Mesenchymal stem cell (in vitro differentiated cells and primary cell): ENCODE data around the gene IL37.
A peak's percentile ranks its signal among the peaks of the same experiment; 100 is the strongest.

ENCODE experiments used
- DNase-seq: peaks from one replicate; pipeline ENCODE4 v3.0.0-alpha.2; 2013
- H2AFZ ChIP-seq: one replicate; pipeline ENCODE4 v1.6.1; 2013; ENCODE audit warnings: low read depth, mild to moderate bottlenecking, control low read depth, inconsistent platforms, low read length, moderate library complexity
- H2AK5ac ChIP-seq: 2 replicates; pipeline ENCODE4 v1.6.1; 2013; ENCODE audit warnings: low read length, moderate library complexity, mild to moderate bottlenecking, inconsistent platforms; ENCODE audit not compliant: severe bottlenecking
- H2BK120ac ChIP-seq: one replicate; pipeline ENCODE4 v1.6.1; 2013; ENCODE audit warnings: low read depth, mild to moderate bottlenecking, inconsistent platforms, low read length, moderate library complexity
- H2BK12ac ChIP-seq, 2 experiments: one replicate each; pipeline ENCODE4 v1.6.1; 2013; ENCODE audit warnings: inconsistent platforms in 2 of 2, low read length in 2 of 2, mild to moderate bottlenecking in 2 of 2, moderate library complexity in 2 of 2, control low read depth in 1 of 2
- H2BK15ac ChIP-seq: one replicate; pipeline ENCODE4 v1.6.1; 2013; ENCODE audit warnings: mild to moderate bottlenecking, low read depth, inconsistent platforms; ENCODE audit not compliant: poor library complexity, severe bottlenecking
- H2BK5ac ChIP-seq: 2 replicates; pipeline ENCODE4 v1.6.1; 2013; ENCODE audit warnings: low read depth, mild to moderate bottlenecking, low read length, control low read depth, inconsistent platforms; ENCODE audit not compliant: poor library complexity, severe bottlenecking
- H3K14ac ChIP-seq, 2 experiments: one replicate each; pipeline ENCODE4 v1.6.1; 2013; ENCODE audit warnings: inconsistent platforms in 2 of 2, low read length in 2 of 2, control low read depth in 1 of 2, mild to moderate bottlenecking in 1 of 2, moderate library complexity in 1 of 2
- H3K18ac ChIP-seq, 2 experiments: one replicate each; pipeline ENCODE4 v1.6.1; 2013; ENCODE audit warnings: inconsistent platforms in 2 of 2, low read length in 2 of 2, control low read depth in 1 of 2, low read depth in 1 of 2, mild to moderate bottlenecking in 1 of 2
- H3K23ac ChIP-seq, 2 experiments: one replicate each; pipeline ENCODE4 v1.6.1; 2013; ENCODE audit warnings: inconsistent platforms in 2 of 2, low read length in 2 of 2, mild to moderate bottlenecking in 2 of 2, moderate library complexity in 2 of 2, control low read depth in 1 of 2
- H3K27ac ChIP-seq: 2 replicates; pipeline ENCODE4 v1.5.1; 2013; ENCODE audit warnings: mild to moderate bottlenecking, moderate library complexity, low read length, control low read depth, inconsistent platforms; ENCODE audit not compliant: poor library complexity, severe bottlenecking
- H3K27me3 ChIP-seq, 2 experiments: 2 replicates each; pipeline versions ENCODE4 v1.6.1 to v1.7.0; 2013; ENCODE audit warnings: low read length in 2 of 2, mild to moderate bottlenecking in 2 of 2, moderate library complexity in 2 of 2, control low read depth in 1 of 2, inconsistent platforms in 1 of 2; ENCODE audit not compliant: control insufficient read depth in 1 of 2, insufficient read depth in 1 of 2
- H3K36me3 ChIP-seq, 2 experiments: 2 replicates each; pipeline versions ENCODE4 v1.6.1 to v1.7.0; 2013; ENCODE audit warnings: low read length in 2 of 2, control low read depth in 1 of 2, inconsistent platforms in 1 of 2, low read depth in 1 of 2, mild to moderate bottlenecking in 1 of 2; ENCODE audit not compliant: insufficient read depth in 2 of 2, control insufficient read depth in 1 of 2
- H3K4ac ChIP-seq, 2 experiments: one replicate each; pipeline ENCODE4 v1.6.1; 2013; ENCODE audit warnings: inconsistent platforms in 2 of 2, low read length in 2 of 2, mild to moderate bottlenecking in 2 of 2, moderate library complexity in 2 of 2, control low read depth in 1 of 2, low read depth in 1 of 2
- H3K4me1 ChIP-seq: 2 replicates; pipeline ENCODE4 v1.6.1; 2013; ENCODE audit warnings: low read depth, low read length, control low read depth; ENCODE audit not compliant: control insufficient read depth, insufficient read depth
- H3K4me2 ChIP-seq: 2 replicates; pipeline ENCODE4 v1.6.1; 2013; ENCODE audit warnings: low read length, mild to moderate bottlenecking, inconsistent platforms; ENCODE audit not compliant: poor library complexity, severe bottlenecking
- H3K4me3 ChIP-seq, 2 experiments: 2 replicates each; pipeline versions ENCODE4 v1.5.1 to v1.7.0; 2013; ENCODE audit warnings: low read length in 2 of 2, mild to moderate bottlenecking in 2 of 2, control low read depth in 1 of 2, low read depth in 1 of 2; ENCODE audit not compliant: insufficient read depth in 1 of 2
- H3K79me1 ChIP-seq: replicated peaks from 2 replicates; pipeline ENCODE4 v1.6.1; 2013; ENCODE audit warnings: mild to moderate bottlenecking, control low read depth, low read length, inconsistent platforms; ENCODE audit not compliant: poor library complexity, severe bottlenecking
- H3K9ac ChIP-seq: 2 replicates; pipeline ENCODE4 v1.7.0; 2013; ENCODE audit warnings: mild to moderate bottlenecking, low read length, moderate library complexity
- H3K9me3 ChIP-seq: 2 replicates; pipeline ENCODE4 v1.7.0; 2013; ENCODE audit warnings: mild to moderate bottlenecking, low read length; ENCODE audit not compliant: control insufficient read depth
- H4K8ac ChIP-seq: one replicate; pipeline ENCODE4 v1.6.1; 2013; ENCODE audit warnings: inconsistent platforms, mild to moderate bottlenecking, low read length, moderate library complexity
- H4K91ac ChIP-seq: one replicate; pipeline ENCODE4 v1.6.1; 2013; ENCODE audit warnings: mild to moderate bottlenecking, low read length, inconsistent platforms
- WGBS: methylation state at CpG from one replicate; pipeline ENCODE4 v1.1.7; 2013; ENCODE audit warnings: mixed read lengths; 5-methylcytosine and 5-hydroxymethylcytosine counted together

IL37 gene

GRCh38 chr2:112949456-112949855, 38.5 kb downstream of the IL37 start:
- H2BK15ac ChIP-seq = no peak overlapping the region
- no peak overlapping the region for H3K4ac ChIP-seq
- no peak overlapping the region for H2BK5ac ChIP-seq
- H3K36me3 ChIP-seq = no peaks in the 10 kb centered on the region
- H3K4me2 ChIP-seq = no peak overlapping the region
- H2AK5ac ChIP-seq = no peak overlapping the region
- no peaks in the 10 kb centered on the region for H3K79me1 ChIP-seq
- no peak overlapping the region for H3K23ac ChIP-seq
- H2AFZ ChIP-seq = no peak overlapping the region
- H3K9me3 ChIP-seq = peaks cover 24% of the 10 kb centered on the region
- no peak overlapping the region for H3K9ac ChIP-seq
- no peak overlapping the region for H3K14ac ChIP-seq
- peaks cover 30 to 62% of the 10 kb centered on the region in 2 experiments for H3K27me3 ChIP-seq
- no peak overlapping the region for H4K91ac ChIP-seq
- H3K27ac ChIP-seq = no peak overlapping the region
- H3K4me1 ChIP-seq = no peaks in the 10 kb centered on the region
- H4K8ac ChIP-seq = no peak overlapping the region
- DNase-seq = no peak
- 88% methylated on average over 8 of the region's 8 CpGs for WGBS
- no peak overlapping the region for H2BK12ac ChIP-seq
- H3K18ac ChIP-seq = no peak overlapping the region
- H2BK120ac ChIP-seq = no peak overlapping the region
- H3K4me3 ChIP-seq = no peak overlapping the region

- no peak overlapping the region for H2BK5ac ChIP-seq
- WGBS = 92% methylated on average over 7 of the region's 7 CpGs
These were observed 43.4 kb downstream of the IL37 start for GRCh38 chr2:112954364-112954763.

GRCh38 chr2:112957511-112957910, 46.5 kb downstream of the IL37 start:
- Histone ChIP-seq H3K4ac (no peak overlapping the region), H3K4me2 (no peak overlapping the region), H2AFZ (no peak overlapping the region), H2BK5ac (no peak overlapping the region), H2BK15ac (no peak overlapping the region), H4K91ac (no peak overlapping the region), H3K4me1 (peaks cover 6% of the 10 kb centered on the region), H3K23ac (no peak overlapping the region), H3K9ac (no peak overlapping the region), H3K18ac (no peak overlapping the region), H4K8ac (no peak overlapping the region), H3K27ac (no peak overlapping the region), H3K14ac (no peak overlapping the region), H2BK120ac (no peak overlapping the region), H3K4me3 (no peak overlapping the region), H3K27me3 (peaks cover 31 to 61% of the 10 kb centered on the region in 2 experiments), H3K79me1 (no peaks in the 10 kb centered on the region), H3K9me3 (no peaks in the 10 kb centered on the region), H3K36me3 (no peaks in the 10 kb centered on the region), H2BK12ac (no peak overlapping the region), H2AK5ac (no peak overlapping the region)
- no peak for DNase-seq
- 94% methylated on average over 3 of the region's 3 CpGs for WGBS

More at GRCh38 chr2:112954364-112954763, 43.4 kb downstream of the IL37 start:
- H3K4ac ChIP-seq = no peak overlapping the region
- no peak overlapping the region for H3K4me3 ChIP-seq
- no peak overlapping the region for H3K18ac ChIP-seq
- no peaks in the 10 kb centered on the region for H3K9me3 ChIP-seq
- H3K36me3 ChIP-seq = no peaks in the 10 kb centered on the region
- no peak overlapping the region for H3K14ac ChIP-seq
- H3K79me1 ChIP-seq = no peaks in the 10 kb centered on the region
- H2AFZ ChIP-seq = no peak overlapping the region
- H2BK15ac ChIP-seq = no peak overlapping the region
- H2BK12ac ChIP-seq = no peak overlapping the region
- H4K8ac ChIP-seq = no peak overlapping the region
- peaks cover 24 to 75% of the 10 kb centered on the region in 2 experiments for H3K27me3 ChIP-seq
- peaks cover 6% of the 10 kb centered on the region for H3K4me1 ChIP-seq
- no peak for DNase-seq
- H2BK120ac ChIP-seq = no peak overlapping the region
- no peak overlapping the region for H3K27ac ChIP-seq
- H3K9ac ChIP-seq = no peak overlapping the region
- no peak overlapping the region for H4K91ac ChIP-seq
- no peak overlapping the region for H3K23ac ChIP-seq
- H2AK5ac ChIP-seq = no peak overlapping the region
- no peak overlapping the region for H3K4me2 ChIP-seq

- Histone ChIP-seq H3K23ac (no peak overlapping the region), H3K9ac (no peak overlapping the region), H2BK120ac (no peak overlapping the region), H3K36me3 (no peaks in the 10 kb centered on the region), H2BK15ac (no peak overlapping the region), H2BK5ac (no peak overlapping the region), H2BK12ac (no peak overlapping the region), H3K4me3 (no peak overlapping the region), H3K14ac (no peak overlapping the region), H3K27ac (no peak overlapping the region), H4K91ac (no peak overlapping the region), H2AFZ (no peak overlapping the region), H3K4ac (no peak overlapping the region), H3K79me1 (no peaks in the 10 kb centered on the region), H3K4me1 (peaks cover 6% of the 10 kb centered on the region), H3K27me3 (peaks cover 41 to 65% of the 10 kb centered on the region in 2 experiments), H4K8ac (no peak overlapping the region), H3K9me3 (no peaks in the 10 kb centered on the region), H3K18ac (no peak overlapping the region), H2AK5ac (no peak overlapping the region), H3K4me2 (no peak overlapping the region)
- 47% methylated on average over 7 of the region's 9 CpGs for WGBS
- peak; percentile 68 for DNase-seq
These were observed 47.6 kb downstream of the IL37 start for GRCh38 chr2:112958428-112959108.
